A549 (cell line): ENCODE measurements around the gene CAMK4. TPM values are rescaled to one million over a fixed set of nuclear protein-coding genes. Genes with fewer than 3 reads are reported as not detected.

Experiments used
- ATAC-seq, 2 experiments: fragments of 200-7000 bp in 1 of 2; fragments of >200 bp in 1 of 2; cut with Nextera tagmentation in 1 of 2; cut with Tn5 transposase in 1 of 2; 3 replicates each; pipeline versions ENCODE4 v1.8.0 to v1.9.1; 2018 to 2020; ENCODE audit warnings: mild to moderate bottlenecking in 1 of 2, moderate library complexity in 1 of 2
- CTCF ChIA-PET: fragments of 300-600 bp; sonication (Branson Sonifier 250); formaldehyde crosslinking; extraction: SDS; loops from one replicate; lab custom pipeline; 2021; ENCODE audit warnings: antibody characterized with exemption, inconsistent platforms; lab: Yijun Ruan, JAX
- POLR2A ChIA-PET: fragments of 350-600 bp; formaldehyde crosslinking; extraction: SDS; loops from one replicate; lab custom pipeline; 2021; ENCODE audit warnings: antibody characterized with exemption, inconsistent platforms; lab: Yijun Ruan, JAX
- DNase-seq, 2 experiments: peaks; one replicate each; pipeline versions ENCODE4 v3.0.0 to v3.0.0-alpha.2; 2011 to 2016; ENCODE audit warnings: low read depth in 1 of 2, low spot score in 1 of 2
- FAIRE-seq: peaks from 2 replicates; lab custom pipeline; 2011; peaks lifted over from hg19 to GRCh38; lab: Jason Lieb, UNC
- H3K27ac ChIP-seq, 2 experiments: fragments of >200 bp; sonication (Bioruptor Twin); formaldehyde crosslinking; 3 replicates each; pipeline ENCODE4 v1.5.1; 2016 to 2017
- H3K4me1 ChIP-seq: fragments of >200 bp; sonication (Bioruptor Twin); formaldehyde crosslinking; 3 replicates; pipeline ENCODE4 v1.6.1; 2016
- H3K4me2 ChIP-seq: fragments of >200 bp; sonication (Bioruptor Twin); formaldehyde crosslinking; 3 replicates; pipeline ENCODE4 v1.6.1; 2016
- H3K4me3 ChIP-seq: fragments of >200 bp; sonication (Bioruptor Twin); formaldehyde crosslinking; 3 replicates; pipeline ENCODE4 v1.5.1; 2016
- H3K9me3 ChIP-seq: fragments of >200 bp; sonication (Bioruptor Twin); formaldehyde crosslinking; 3 replicates; pipeline ENCODE4 v1.6.1; 2016
- CBX2 ChIP-seq: fragments of 200-600 bp; sonication (generic); IDR thresholded peaks from 2 replicates; pipeline ENCODE4 v1.6.1; 2016; ENCODE audit warnings: low read depth, mild to moderate bottlenecking, borderline replicate concordance
- CBX8 ChIP-seq: fragments of 200-600 bp; sonication (generic); IDR thresholded peaks from 2 replicates; pipeline ENCODE4 v1.6.1; 2016
- CEBPB ChIP-seq, 2 experiments: fragments of >200 bp in 1 of 2; sonication (Bioruptor Twin) in 1 of 2; formaldehyde crosslinking in 1 of 2; IDR thresholded peaks; 2 replicates each; pipeline ENCODE4 v1.6.1; 2012 to 2016
- CHD2 ChIP-seq: fragments of 150-350 bp; IDR thresholded peaks from 2 replicates; pipeline ENCODE4 v1.6.1; 2014; ENCODE audit warnings: low read length; ENCODE audit not compliant: partially characterized antibody
- EHF ChIP-seq: fragments of 250-450 bp; sonication (Bioruptor Pico); IDR thresholded peaks from 2 replicates; pipeline ENCODE4 v1.5.0; 2020; ENCODE audit warnings: mild to moderate bottlenecking
- FOXS1 ChIP-seq: fragments of 250-450 bp; sonication (Bioruptor Pico); IDR thresholded peaks from 2 replicates; pipeline ENCODE4 v1.5.0; 2020; ENCODE audit warnings: mild to moderate bottlenecking, moderate library complexity
- GATA3 ChIP-seq: IDR thresholded peaks from 2 replicates; pipeline ENCODE4 v1.6.1; 2012; ENCODE audit warnings: borderline replicate concordance
- HDAC2 ChIP-seq: fragments of 200-600 bp; sonication (generic); IDR thresholded peaks from 2 replicates; pipeline ENCODE4 v1.6.1; 2016
- HEYL ChIP-seq: fragments of 250-450 bp; sonication (Bioruptor Pico); IDR thresholded peaks from 2 replicates; pipeline ENCODE4 v1.8.0; 2021; ENCODE audit warnings: mild to moderate bottlenecking, moderate library complexity
- HOXB5 ChIP-seq: fragments of 250-450 bp; sonication (Bioruptor Pico); IDR thresholded peaks from 2 replicates; pipeline ENCODE4 v1.5.0; 2020; ENCODE audit warnings: mild to moderate bottlenecking, moderate library complexity
- KDM1A ChIP-seq: fragments of 200-600 bp; sonication (generic); IDR thresholded peaks from 2 replicates; pipeline ENCODE4 v1.6.1; 2016; ENCODE audit warnings: low read depth, mild to moderate bottlenecking
- MAFK ChIP-seq: fragments of 450-650 bp; IDR thresholded peaks from 2 replicates; pipeline ENCODE4 v1.6.1; 2014; ENCODE audit not compliant: partially characterized antibody
- MAZ ChIP-seq: fragments of 150-350 bp; IDR thresholded peaks from 2 replicates; pipeline ENCODE4 v1.6.1; 2014; ENCODE audit warnings: antibody characterized with exemption, low read depth, low read length, borderline replicate concordance
- NR3C1 ChIP-seq: fragments of >200 bp; sonication (Bioruptor Twin); formaldehyde crosslinking; IDR thresholded peaks from 3 replicates; pipeline ENCODE4 v1.6.1; 2017
- PHF8 ChIP-seq: fragments of 200-600 bp; sonication (generic); IDR thresholded peaks from 2 replicates; pipeline ENCODE4 v1.6.1; 2016; ENCODE audit warnings: low read depth, mild to moderate bottlenecking, antibody characterized with exemption, moderate library complexity, borderline replicate concordance
- RFX5 ChIP-seq: fragments of 450-650 bp; IDR thresholded peaks from 2 replicates; pipeline ENCODE4 v1.7.1; 2014; ENCODE audit warnings: antibody characterized with exemption, mild to moderate bottlenecking, moderate library complexity
- SMC3 ChIP-seq: fragments of >200 bp; sonication (Bioruptor Twin); formaldehyde crosslinking; IDR thresholded peaks from 3 replicates; pipeline ENCODE4 v1.6.1; 2018; ENCODE audit warnings: inconsistent platforms
- TFCP2L1 ChIP-seq: fragments of 250-450 bp; sonication (Bioruptor Pico); IDR thresholded peaks from 2 replicates; pipeline ENCODE4 v1.5.0; 2021; ENCODE audit warnings: mild to moderate bottlenecking
- TP53 ChIP-seq: fragments of 250-450 bp; sonication (Bioruptor Pico); IDR thresholded peaks from 2 replicates; pipeline ENCODE4 v1.5.0; 2021; ENCODE audit warnings: mild to moderate bottlenecking, moderate library complexity
- ZFP36 ChIP-seq: fragments of 450-650 bp; IDR thresholded peaks from 2 replicates; pipeline ENCODE4 v1.6.1; 2014; ENCODE audit warnings: borderline replicate concordance; ENCODE audit not compliant: partially characterized antibody
- ZNF302 ChIP-seq: fragments of 250-450 bp; sonication (Bioruptor Pico); IDR thresholded peaks from 2 replicates; pipeline ENCODE4 v1.9.0; 2021; ENCODE audit warnings: inconsistent platforms, mild to moderate bottlenecking, moderate library complexity
- ZSCAN20 ChIP-seq: fragments of 250-450 bp; sonication (Bioruptor Pico); IDR thresholded peaks from 2 replicates; pipeline ENCODE4 v1.8.0; 2022; ENCODE audit warnings: mild to moderate bottlenecking, moderate library complexity
- WGBS: methylation state at CpG from one replicate; pipeline ENCODE4 v1.1.6; 2017; ENCODE audit errors: missing lambda C conversion rate; 5-methylcytosine and 5-hydroxymethylcytosine counted together
- polyA plus RNA-seq, 4 experiments: library from polyadenylated mRNA; depleted of rRNA in 3 of 4; stranded (reverse); fragments of >200 nt; fragmentation: RNase III in 1 of 4; extraction: RNeasy Plus Mini Kit Qiagen cat#74134 plus additional on column Dnase treatment in 1 of 4; gene quantifications; 2 replicates in 3 of 4; 3 replicates in 1 of 4; pipeline ENCODE4 v1.2.3, GENCODE V29; 2011 to 2017
- TF ChIP-seq, protein P1 (sequence below): fragments of 200-600 bp; sonication (generic); IDR thresholded peaks from 2 replicates; pipeline ENCODE4 v1.6.1; 2016; ENCODE audit warnings: antibody characterized with exemption, mild to moderate bottlenecking, moderate library complexity
- TF ChIP-seq, protein P2 (sequence below): fragments of 150-350 bp; IDR thresholded peaks from 2 replicates; pipeline ENCODE4 v1.6.1; 2014; ENCODE audit warnings: low read depth, mild to moderate bottlenecking, low read length
- TF ChIP-seq, protein P3 (sequence below): IDR thresholded peaks from 2 replicates; pipeline ENCODE4 v1.6.1; 2012
- TF ChIP-seq, protein P4 (sequence below): fragments of 450-650 bp; IDR thresholded peaks from 2 replicates; pipeline ENCODE4 v1.6.1; 2014; ENCODE audit warnings: antibody characterized with exemption
- TF ChIP-seq, protein P5 (sequence below): fragments of >200 bp; sonication (Bioruptor Twin); formaldehyde crosslinking; IDR thresholded peaks from 2 replicates; pipeline ENCODE4 v1.6.1; 2016

The CAMK4 gene
- polyA plus RNA-seq, 2 of the 4 experiments (the other 2 are of a cell fraction): not detected

DNA sequence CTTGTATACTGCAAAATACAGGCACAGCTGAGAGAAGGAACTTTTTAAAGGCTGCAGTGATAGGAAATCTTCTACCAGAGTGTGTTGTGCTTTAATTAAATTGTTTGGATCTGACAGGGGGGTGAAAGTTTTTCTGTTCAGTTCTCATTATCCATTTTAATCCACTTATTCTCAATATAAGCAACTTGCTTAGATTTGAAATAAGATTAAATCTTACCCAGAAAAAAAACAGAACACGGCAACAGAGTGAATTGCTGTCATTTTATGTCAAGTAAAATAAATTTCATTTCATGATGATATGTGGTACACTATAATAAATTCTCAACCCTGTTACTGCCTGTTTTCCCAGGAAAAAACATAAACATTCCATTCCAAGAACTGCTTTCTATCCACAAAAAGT lies 37.1 kb upstream of the CAMK4 start (continued):
- TF ChIP-seq, protein P1, sequence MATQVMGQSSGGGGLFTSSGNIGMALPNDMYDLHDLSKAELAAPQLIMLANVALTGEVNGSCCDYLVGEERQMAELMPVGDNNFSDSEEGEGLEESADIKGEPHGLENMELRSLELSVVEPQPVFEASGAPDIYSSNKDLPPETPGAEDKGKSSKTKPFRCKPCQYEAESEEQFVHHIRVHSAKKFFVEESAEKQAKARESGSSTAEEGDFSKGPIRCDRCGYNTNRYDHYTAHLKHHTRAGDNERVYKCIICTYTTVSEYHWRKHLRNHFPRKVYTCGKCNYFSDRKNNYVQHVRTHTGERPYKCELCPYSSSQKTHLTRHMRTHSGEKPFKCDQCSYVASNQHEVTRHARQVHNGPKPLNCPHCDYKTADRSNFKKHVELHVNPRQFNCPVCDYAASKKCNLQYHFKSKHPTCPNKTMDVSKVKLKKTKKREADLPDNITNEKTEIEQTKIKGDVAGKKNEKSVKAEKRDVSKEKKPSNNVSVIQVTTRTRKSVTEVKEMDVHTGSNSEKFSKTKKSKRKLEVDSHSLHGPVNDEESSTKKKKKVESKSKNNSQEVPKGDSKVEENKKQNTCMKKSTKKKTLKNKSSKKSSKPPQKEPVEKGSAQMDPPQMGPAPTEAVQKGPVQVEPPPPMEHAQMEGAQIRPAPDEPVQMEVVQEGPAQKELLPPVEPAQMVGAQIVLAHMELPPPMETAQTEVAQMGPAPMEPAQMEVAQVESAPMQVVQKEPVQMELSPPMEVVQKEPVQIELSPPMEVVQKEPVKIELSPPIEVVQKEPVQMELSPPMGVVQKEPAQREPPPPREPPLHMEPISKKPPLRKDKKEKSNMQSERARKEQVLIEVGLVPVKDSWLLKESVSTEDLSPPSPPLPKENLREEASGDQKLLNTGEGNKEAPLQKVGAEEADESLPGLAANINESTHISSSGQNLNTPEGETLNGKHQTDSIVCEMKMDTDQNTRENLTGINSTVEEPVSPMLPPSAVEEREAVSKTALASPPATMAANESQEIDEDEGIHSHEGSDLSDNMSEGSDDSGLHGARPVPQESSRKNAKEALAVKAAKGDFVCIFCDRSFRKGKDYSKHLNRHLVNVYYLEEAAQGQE: no peak
- TF ChIP-seq FOXS1 (CRISPR knock-in tag): no peak
- no peak for TF ChIP-seq ZFP36
- TF ChIP-seq NR3C1: no peak
- TF ChIP-seq, protein P2, sequence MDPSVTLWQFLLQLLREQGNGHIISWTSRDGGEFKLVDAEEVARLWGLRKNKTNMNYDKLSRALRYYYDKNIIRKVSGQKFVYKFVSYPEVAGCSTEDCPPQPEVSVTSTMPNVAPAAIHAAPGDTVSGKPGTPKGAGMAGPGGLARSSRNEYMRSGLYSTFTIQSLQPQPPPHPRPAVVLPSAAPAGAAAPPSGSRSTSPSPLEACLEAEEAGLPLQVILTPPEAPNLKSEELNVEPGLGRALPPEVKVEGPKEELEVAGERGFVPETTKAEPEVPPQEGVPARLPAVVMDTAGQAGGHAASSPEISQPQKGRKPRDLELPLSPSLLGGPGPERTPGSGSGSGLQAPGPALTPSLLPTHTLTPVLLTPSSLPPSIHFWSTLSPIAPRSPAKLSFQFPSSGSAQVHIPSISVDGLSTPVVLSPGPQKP: no peak
- TF ChIP-seq HDAC2: no peak
- TF ChIP-seq, all 56 proteins: peak for 0

DNA sequence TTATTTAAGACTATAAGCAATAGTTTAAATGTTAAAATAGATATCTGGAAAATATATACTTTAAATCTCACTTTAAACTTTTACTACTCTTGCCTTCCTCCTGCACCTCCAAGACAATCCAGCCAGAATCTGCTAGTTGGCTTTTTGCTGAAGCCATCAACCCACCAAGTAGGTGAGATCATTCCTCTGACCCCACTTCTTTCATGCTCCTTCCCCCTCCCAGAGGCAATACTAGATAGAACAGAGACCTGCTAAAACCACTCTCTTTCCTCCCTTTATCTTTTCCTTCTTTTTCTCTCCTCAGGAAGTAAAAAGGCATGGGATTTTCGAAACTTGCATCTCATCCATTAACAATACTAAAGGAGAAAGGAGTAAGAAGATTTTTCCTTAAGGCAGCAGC lies 30.1 kb upstream of the CAMK4 start:
- Histone ChIP-seq H3K27ac (no peak overlapping the region), H3K9me3 (no peaks in the 10 kb centered on the region), H3K4me3 (no peak overlapping the region), H3K4me2 (no peak overlapping the region), H3K4me1 (no peaks in the 10 kb centered on the region)
- ATAC-seq: no peak
- FAIRE-seq: no peak
- no peak for DNase-seq
- 0% methylated on average over 1 of the region's 1 CpG for WGBS
- ChIA-PET POLR2A (no interaction called here), CTCF (no interaction called here)
- no peak for TF ChIP-seq PHF8
- TF ChIP-seq TFCP2L1 (CRISPR knock-in tag): no peak
- no peak for TF ChIP-seq EHF (CRISPR knock-in tag)
- no peak for TF ChIP-seq HEYL (CRISPR knock-in tag)
- TF ChIP-seq ZFP36: no peak
- TF ChIP-seq, protein P1: no peak
- TF ChIP-seq, protein P3, sequence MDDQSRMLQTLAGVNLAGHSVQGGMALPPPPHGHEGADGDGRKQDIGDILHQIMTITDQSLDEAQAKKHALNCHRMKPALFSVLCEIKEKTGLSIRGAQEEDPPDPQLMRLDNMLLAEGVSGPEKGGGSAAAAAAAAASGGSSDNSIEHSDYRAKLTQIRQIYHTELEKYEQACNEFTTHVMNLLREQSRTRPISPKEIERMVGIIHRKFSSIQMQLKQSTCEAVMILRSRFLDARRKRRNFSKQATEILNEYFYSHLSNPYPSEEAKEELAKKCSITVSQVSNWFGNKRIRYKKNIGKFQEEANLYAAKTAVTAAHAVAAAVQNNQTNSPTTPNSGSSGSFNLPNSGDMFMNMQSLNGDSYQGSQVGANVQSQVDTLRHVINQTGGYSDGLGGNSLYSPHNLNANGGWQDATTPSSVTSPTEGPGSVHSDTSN: no peak
- no peak for TF ChIP-seq MAZ
- TF ChIP-seq CEBPB (IDR thresholded peaks at IDR 0.05): no peak
- no peak for TF ChIP-seq MAFK

DNA sequence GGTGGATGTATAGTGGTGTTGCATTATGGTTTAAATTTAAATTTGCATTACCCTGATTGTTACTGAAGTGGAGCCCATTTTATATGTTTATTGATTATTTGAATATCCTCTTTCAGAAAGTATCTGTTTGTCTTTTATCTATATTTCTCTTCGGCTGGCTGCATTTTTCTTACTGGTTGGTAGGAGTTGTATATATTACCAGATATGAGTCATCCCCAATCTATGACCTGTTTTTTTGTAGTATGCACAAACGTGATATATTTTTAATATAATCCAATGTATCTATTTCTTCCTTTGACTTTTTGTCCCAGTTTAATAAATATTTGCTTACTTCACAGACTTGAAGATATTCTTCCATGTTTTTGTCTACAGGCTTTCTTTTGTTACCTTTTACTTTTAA lies 29.3 kb upstream of the CAMK4 start:
- WGBS: 12% methylated on average over 2 of the region's 2 CpGs
- CTCF ChIA-PET: no interaction called here
- no peak for TF ChIP-seq CHD2
- TF ChIP-seq CEBPB (IDR thresholded peaks at IDR 0.05): no peak
- no peak for TF ChIP-seq HOXB5 (CRISPR knock-in tag)
- TF ChIP-seq PHF8: no peak
- TF ChIP-seq CBX8: no peak
- TF ChIP-seq SMC3: no peak
- TF ChIP-seq TP53 (CRISPR knock-in tag): no peak
- TF ChIP-seq GATA3: no peak
- no peak for TF ChIP-seq KDM1A
- no peak for TF ChIP-seq RFX5
- TF ChIP-seq, protein P4, sequence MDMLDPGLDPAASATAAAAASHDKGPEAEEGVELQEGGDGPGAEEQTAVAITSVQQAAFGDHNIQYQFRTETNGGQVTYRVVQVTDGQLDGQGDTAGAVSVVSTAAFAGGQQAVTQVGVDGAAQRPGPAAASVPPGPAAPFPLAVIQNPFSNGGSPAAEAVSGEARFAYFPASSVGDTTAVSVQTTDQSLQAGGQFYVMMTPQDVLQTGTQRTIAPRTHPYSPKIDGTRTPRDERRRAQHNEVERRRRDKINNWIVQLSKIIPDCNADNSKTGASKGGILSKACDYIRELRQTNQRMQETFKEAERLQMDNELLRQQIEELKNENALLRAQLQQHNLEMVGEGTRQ: no peak
- TF ChIP-seq HDAC2: no peak
- TF ChIP-seq CBX2: no peak
- TF ChIP-seq ZSCAN20 (CRISPR knock-in tag): no peak
- TF ChIP-seq TFCP2L1 (CRISPR knock-in tag): no peak
- TF ChIP-seq, protein P5, sequence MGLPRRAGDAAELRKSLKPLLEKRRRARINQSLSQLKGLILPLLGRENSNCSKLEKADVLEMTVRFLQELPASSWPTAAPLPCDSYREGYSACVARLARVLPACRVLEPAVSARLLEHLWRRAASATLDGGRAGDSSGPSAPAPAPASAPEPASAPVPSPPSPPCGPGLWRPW: no peak
- no peak for TF ChIP-seq ZNF302 (CRISPR knock-in tag)

More for the DNA sequence above, 29.3 kb upstream of the CAMK4 start:
- H3K4me3 ChIP-seq: no peak overlapping the region
- no peaks in the 10 kb centered on the region for H3K9me3 ChIP-seq
- DNase-seq: no peak
- no peaks in the 10 kb centered on the region for H3K4me1 ChIP-seq
- no peak overlapping the region for H3K27ac ChIP-seq
- FAIRE-seq: no peak
- no peak overlapping the region for H3K4me2 ChIP-seq
- POLR2A ChIA-PET: no interaction called here
- no peak for ATAC-seq
